ENCODE data around the gene RNF220. TPM values are rescaled to one million over a fixed set of nuclear protein-coding genes. Genes with fewer than 3 reads are reported as not detected.

Gene RNF220
- total RNA-seq, 3 donors from 2014 or later = 61.9 to 83.9 (median 72.7) TPM

DNA sequence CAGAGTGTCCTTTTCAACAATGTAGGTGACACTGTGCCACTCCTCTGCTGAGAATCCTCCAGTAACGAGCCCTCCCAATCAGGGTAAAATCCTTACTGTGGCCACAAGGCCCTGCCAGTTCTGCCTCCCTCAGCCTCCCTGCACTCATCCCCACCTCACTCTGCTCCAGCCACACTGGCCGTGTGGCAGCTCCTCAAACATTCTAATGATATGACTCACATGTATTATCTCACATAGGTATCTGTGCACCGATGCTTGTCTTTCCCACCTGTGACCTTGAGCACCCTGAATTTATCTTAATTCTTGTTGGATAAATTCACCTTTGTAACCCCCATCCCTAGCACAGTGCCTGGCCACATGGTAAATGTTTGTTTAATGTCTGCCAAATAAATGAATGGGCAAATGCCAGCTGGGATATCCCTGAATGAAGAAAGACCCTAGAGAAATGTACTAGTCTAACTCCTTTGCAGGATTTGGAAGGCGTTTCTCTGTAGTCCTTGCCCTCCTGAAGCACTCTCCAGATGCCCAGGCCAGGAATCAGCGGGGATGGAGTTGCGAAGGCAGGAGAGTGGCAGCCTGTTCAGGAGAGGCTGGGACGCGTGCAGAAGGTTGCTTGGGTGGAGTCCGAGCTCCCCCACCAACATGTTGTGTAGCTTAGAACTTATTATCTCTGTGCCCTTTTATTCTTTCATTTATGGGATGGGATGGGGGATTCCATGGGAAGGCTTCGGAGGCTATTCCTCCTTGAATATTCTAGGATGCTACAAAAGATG, 163.3 kb downstream of the RNF220 start:
- ATAC-seq (no peak), DNase-seq (no peak)
- Histone ChIP-seq H3K36me3 (ENCODE audit: low read depth) (no peaks in the 10 kb centered on the region), H3K4me3 (no peak overlapping the region), H3K4me1 (ENCODE audit: low read depth) (no peaks in the 10 kb centered on the region), H3K9me3 (no peaks in the 10 kb centered on the region)
- TF ChIP-seq, protein P1, sequence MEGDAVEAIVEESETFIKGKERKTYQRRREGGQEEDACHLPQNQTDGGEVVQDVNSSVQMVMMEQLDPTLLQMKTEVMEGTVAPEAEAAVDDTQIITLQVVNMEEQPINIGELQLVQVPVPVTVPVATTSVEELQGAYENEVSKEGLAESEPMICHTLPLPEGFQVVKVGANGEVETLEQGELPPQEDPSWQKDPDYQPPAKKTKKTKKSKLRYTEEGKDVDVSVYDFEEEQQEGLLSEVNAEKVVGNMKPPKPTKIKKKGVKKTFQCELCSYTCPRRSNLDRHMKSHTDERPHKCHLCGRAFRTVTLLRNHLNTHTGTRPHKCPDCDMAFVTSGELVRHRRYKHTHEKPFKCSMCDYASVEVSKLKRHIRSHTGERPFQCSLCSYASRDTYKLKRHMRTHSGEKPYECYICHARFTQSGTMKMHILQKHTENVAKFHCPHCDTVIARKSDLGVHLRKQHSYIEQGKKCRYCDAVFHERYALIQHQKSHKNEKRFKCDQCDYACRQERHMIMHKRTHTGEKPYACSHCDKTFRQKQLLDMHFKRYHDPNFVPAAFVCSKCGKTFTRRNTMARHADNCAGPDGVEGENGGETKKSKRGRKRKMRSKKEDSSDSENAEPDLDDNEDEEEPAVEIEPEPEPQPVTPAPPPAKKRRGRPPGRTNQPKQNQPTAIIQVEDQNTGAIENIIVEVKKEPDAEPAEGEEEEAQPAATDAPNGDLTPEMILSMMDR (IDR thresholded peaks at IDR 0.05) = no peak
- intact Hi-C loops (cut with DNase I, micrococcal nuclease) = no loop called here

DNA sequence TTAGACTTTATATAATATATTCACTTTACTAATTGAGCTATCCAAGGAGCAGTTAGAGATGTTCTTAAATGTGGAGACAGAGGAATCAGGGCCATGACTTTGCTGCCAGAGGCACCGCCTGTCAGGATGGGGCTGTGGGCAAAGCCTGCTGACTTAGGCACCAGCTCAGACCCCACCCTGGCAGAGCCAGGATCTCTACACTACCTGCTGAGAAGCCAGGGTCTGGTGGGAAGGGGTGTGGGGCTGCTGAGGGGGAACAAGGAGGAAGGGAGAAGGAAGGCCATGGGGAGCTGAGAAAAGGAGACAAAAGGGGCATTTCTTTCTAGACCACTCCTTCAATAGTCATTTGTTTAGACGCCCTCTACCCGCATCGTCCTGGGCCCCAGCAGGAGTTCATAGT, 164.4 kb downstream of the RNF220 start:
- H3K36me3 ChIP-seq (ENCODE audit: low read depth) = no peaks in the 10 kb centered on the region
- H3K9me3 ChIP-seq = no peaks in the 10 kb centered on the region
- no peak overlapping the region for H3K4me3 ChIP-seq
- TF ChIP-seq, protein P1 (IDR thresholded peaks at IDR 0.05) = no peak
- no peaks in the 10 kb centered on the region for H3K4me1 ChIP-seq (ENCODE audit: low read depth)
- intact Hi-C loops (cut with DNase I, micrococcal nuclease) = no loop called here
- DNase-seq (no peak), ATAC-seq (no peak)

DNA sequence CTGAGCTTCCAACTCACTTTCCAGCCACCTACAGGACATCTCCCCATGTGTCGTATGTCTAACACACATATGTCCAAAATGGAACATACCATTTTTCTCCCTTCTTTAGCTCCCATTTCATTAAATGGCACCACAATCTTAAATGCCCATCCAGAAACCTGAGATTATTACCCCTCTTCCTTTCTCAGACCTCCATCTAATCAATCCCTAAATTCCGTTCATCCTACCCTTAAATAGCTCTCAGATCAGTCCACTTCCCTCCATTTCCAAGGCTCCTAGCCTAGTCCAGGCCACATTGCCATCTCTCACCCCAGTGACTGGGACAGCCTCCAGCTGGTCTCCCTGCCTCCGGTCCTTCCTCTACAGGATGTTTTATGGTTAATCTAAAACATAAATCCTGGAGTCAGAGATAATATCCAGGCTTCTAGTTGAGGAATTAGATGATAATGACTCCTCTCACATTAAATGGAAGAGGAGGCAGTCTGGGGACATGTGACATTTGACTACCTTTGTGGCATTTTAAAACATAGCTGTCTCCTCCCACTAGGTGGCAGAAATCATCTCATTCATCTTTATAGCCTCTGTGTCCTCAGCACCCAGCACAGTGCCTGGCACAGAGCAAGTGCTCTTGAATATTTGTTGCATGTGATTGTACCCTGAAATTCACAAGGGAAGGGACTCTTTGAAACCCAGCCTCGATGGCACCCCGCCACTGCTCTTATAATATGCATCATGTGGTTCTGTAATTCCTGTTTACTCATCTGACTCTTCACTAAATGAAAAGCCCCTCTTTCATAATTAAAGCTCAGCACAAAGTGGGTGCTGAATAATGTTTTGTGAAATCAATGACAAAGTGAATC, 166.9 kb downstream of the RNF220 start:
- H3K36me3 ChIP-seq (ENCODE audit: low read depth) = no peaks in the 10 kb centered on the region
- DNase-seq = peak in 1 of 3 donors; percentile 57
- TF ChIP-seq, protein P1 (IDR thresholded peaks at IDR 0.05) = peak; percentile 41
- no peaks in the 10 kb centered on the region for H3K4me1 ChIP-seq (ENCODE audit: low read depth)
- no peaks in the 10 kb centered on the region for H3K9me3 ChIP-seq
- intact Hi-C loops (cut with DNase I, micrococcal nuclease) = no loop called here
- H3K4me3 ChIP-seq = no peak overlapping the region
- peak; percentile 83 for ATAC-seq

DNA sequence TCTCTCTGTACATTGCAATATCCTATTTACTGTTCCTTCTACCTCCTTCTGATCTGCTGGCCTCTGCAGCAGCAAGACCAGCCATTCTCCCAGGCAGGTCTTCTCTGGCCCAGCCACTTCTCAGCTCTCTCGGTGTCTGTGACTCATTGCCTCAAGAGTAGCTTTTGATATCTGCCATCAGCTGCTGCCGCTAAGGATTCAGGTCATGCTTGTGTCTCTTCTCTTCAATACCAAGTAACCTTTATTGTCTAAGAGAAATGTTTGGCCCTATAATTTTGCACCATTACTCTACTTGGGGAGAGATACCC, 167.5 kb downstream of the RNF220 start:
- no peaks in the 10 kb centered on the region for H3K9me3 ChIP-seq
- H3K4me1 ChIP-seq (ENCODE audit: low read depth) = no peaks in the 10 kb centered on the region
- H3K4me3 ChIP-seq = no peak overlapping the region
- no peaks in the 10 kb centered on the region for H3K36me3 ChIP-seq (ENCODE audit: low read depth)
- TF ChIP-seq, protein P1 (IDR thresholded peaks at IDR 0.05) = no peak
- ATAC-seq (no peak), DNase-seq (no peak)
- intact Hi-C loops (cut with DNase I, micrococcal nuclease) = no loop called here

DNA sequence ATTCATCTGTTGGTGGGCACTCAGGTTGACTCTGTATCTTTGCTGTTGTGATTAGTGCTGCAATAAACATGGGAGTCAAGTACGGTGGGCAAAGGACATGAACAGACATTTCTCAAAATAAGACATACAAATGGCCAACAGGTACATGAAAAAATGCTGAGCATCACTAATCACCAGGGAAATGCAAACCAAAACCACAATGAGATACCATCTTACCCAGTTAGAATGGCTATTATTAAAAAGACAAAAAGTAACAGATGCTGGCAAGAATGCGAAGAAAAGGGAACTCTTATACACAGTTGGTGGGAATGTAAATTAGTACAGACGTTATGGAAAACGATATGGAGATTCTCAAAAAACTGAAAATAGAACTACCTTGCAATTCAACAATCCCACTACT, 170.3 kb downstream of the RNF220 start:
- intact Hi-C loops (cut with DNase I, micrococcal nuclease) = no loop called here
- DNase-seq = no peak
- TF ChIP-seq, protein P1 (IDR thresholded peaks at IDR 0.05) = no peak
- H3K36me3 ChIP-seq (ENCODE audit: low read depth) = no peaks in the 10 kb centered on the region
- no peaks in the 10 kb centered on the region for H3K4me1 ChIP-seq (ENCODE audit: low read depth)
- H3K4me3 ChIP-seq = no peak overlapping the region
- H3K9me3 ChIP-seq = no peaks in the 10 kb centered on the region
- ATAC-seq = no peak

Measured in mucosa of descending colon (tissue), 3 donors.